Measurements from ENCODE around the gene ERC2.

Gene ERC2

GRCh38 chr3:55658690-55659562, 809.3 kb downstream of the ERC2 start:
- TF ChIP-seq ZFP41 (tag by site-specific recombination; IDR thresholded peaks at IDR 0.05; ENCODE audit: borderline replicate concordance) (no peak), ZNF26 (tag by site-specific recombination; IDR thresholded peaks at IDR 0.05) (no peak), ZNF664 (tag by site-specific recombination; IDR thresholded peaks at IDR 0.05) (0 out of 2 replicates have a peak, but pooled peaks have one; percentile 50)
- Histone ChIP-seq H3K36me3 (ENCODE audit: control insufficient read depth in 2 of 2, insufficient read depth in 1 of 2, low read length in 2 of 2) (no peaks in the 10 kb centered on the region), H3K4me1 (ENCODE audit: control insufficient read depth, insufficient read depth, low read length) (no peaks in the 10 kb centered on the region), H3K9me3 (ENCODE audit: control insufficient read depth, insufficient read depth, low read depth, low read length) (no peaks in the 10 kb centered on the region), H3K4me3 (ENCODE audit: low read depth, low read length) (no peak overlapping the region), H3K27ac (ENCODE audit: extremely low read depth, low read depth, low read length) (no peak overlapping the region)
- POLR2A ChIA-PET, result no interaction called here
- CTCF ChIA-PET, result interaction anchor here (1.1 kb wide), 1 partner anchor 50 kb away, joined by 4 read pairs; no protein-coding TSS in a partner anchor

- TF ChIP-seq ZNF416 (tag by site-specific recombination; IDR thresholded peaks at IDR 0.05) (no peak), OVOL3 (tag by site-specific recombination; IDR thresholded peaks at IDR 0.05) (no peak), ZNF174 (tag by site-specific recombination; IDR thresholded peaks at IDR 0.05) (no peak), ZNF624 (tag by site-specific recombination; IDR thresholded peaks at IDR 0.05) (no peak), ZNF837 (tag by site-specific recombination; IDR thresholded peaks at IDR 0.05) (no peak), ZNF202 (tag by site-specific recombination; IDR thresholded peaks at IDR 0.05; ENCODE audit: borderline replicate concordance) (no peak), ZNF501 (tag by site-specific recombination; IDR thresholded peaks at IDR 0.05) (no peak), ZNF670 (tag by site-specific recombination; IDR thresholded peaks at IDR 0.05; ENCODE audit: low read depth) (no peak), BCL11B (tag by site-specific recombination; IDR thresholded peaks at IDR 0.05; ENCODE audit: low read depth) (no peak), HOXC10 (CRISPR knock-in tag; IDR thresholded peaks at IDR 0.05) (no peak), ZNF223 (tag by site-specific recombination; IDR thresholded peaks at IDR 0.05) (no peak), ZNF311 (tag by site-specific recombination; IDR thresholded peaks at IDR 0.05; ENCODE audit: borderline replicate concordance) (no peak), SALL2 (tag by site-specific recombination; IDR thresholded peaks at IDR 0.05; ENCODE audit: borderline replicate concordance) (no peak), ZBTB7A (tag by site-specific recombination; IDR thresholded peaks at IDR 0.05; ENCODE audit: low read depth) (no peak), WT1 (tag by site-specific recombination; IDR thresholded peaks at IDR 0.05) (no peak), ZNF776 (tag by site-specific recombination; IDR thresholded peaks at IDR 0.05; ENCODE audit: borderline replicate concordance) (no peak), ZBTB21 (tag by site-specific recombination; IDR thresholded peaks at IDR 0.05) (no peak), ZNF558 (tag by site-specific recombination; IDR thresholded peaks at IDR 0.05) (no peak), KLF9 (tag by site-specific recombination; IDR thresholded peaks at IDR 0.05; ENCODE audit: low read depth) (no peak)
- Histone ChIP-seq H3K9me3 (ENCODE audit: control insufficient read depth, insufficient read depth, low read depth, low read length) (no peaks in the 10 kb centered on the region), H3K4me1 (ENCODE audit: control insufficient read depth, insufficient read depth, low read length) (no peaks in the 10 kb centered on the region), H3K27ac (ENCODE audit: extremely low read depth, low read depth, low read length) (no peak overlapping the region), H3K4me3 (ENCODE audit: low read depth, low read length) (no peak overlapping the region), H3K36me3 (ENCODE audit: control insufficient read depth in 2 of 2, insufficient read depth in 1 of 2, low read length in 2 of 2) (no peaks in the 10 kb centered on the region)
- ChIA-PET CTCF (interaction anchor here (1.1 kb wide), 1 partner anchor 49 kb away, joined by 4 read pairs; no protein-coding TSS in a partner anchor), POLR2A (no interaction called here)
Observed at GRCh38 chr3:55658270-55658669, 810.0 kb downstream of the ERC2 start.

GRCh38 chr3:55655544-55655943, 812.7 kb downstream of the ERC2 start:
- TF ChIP-seq ZNF596 (tag by site-specific recombination; IDR thresholded peaks at IDR 0.05) (no peak), ZNF48 (tag by site-specific recombination; IDR thresholded peaks at IDR 0.05) (no peak), ZNF501 (tag by site-specific recombination; IDR thresholded peaks at IDR 0.05) (no peak), ZNF792 (tag by site-specific recombination; IDR thresholded peaks at IDR 0.05) (no peak), ZIC2 (tag by site-specific recombination; IDR thresholded peaks at IDR 0.05) (no peak), ZNF404 (tag by site-specific recombination; IDR thresholded peaks at IDR 0.05) (no peak), TRIM28 (IDR thresholded peaks at IDR 0.05; ENCODE audit: borderline replicate concordance, low read length) (no peak)
- ChIA-PET CTCF (interaction anchor here (0.6 kb wide), 1 partner anchor 648 kb away, joined by 4 read pairs; no protein-coding TSS in a partner anchor), POLR2A (no interaction called here)
- no peaks in the 10 kb centered on the region for H3K9me3 ChIP-seq (ENCODE audit: control insufficient read depth, insufficient read depth, low read depth, low read length)
- H3K4me1 ChIP-seq (ENCODE audit: control insufficient read depth, insufficient read depth, low read length), result no peaks in the 10 kb centered on the region
- H3K27ac ChIP-seq (ENCODE audit: extremely low read depth, low read depth, low read length), result no peak overlapping the region
- H3K36me3 ChIP-seq (ENCODE audit: control insufficient read depth in 2 of 2, insufficient read depth in 1 of 2, low read length in 2 of 2), result no peaks in the 10 kb centered on the region
- no peak overlapping the region for H3K4me3 ChIP-seq (ENCODE audit: low read depth, low read length)

Data from HEK293 (cell line).